CD14-positive monocyte (primary cell): ENCODE results near the gene RSKR. TPM values are rescaled to one million over a fixed set of nuclear protein-coding genes. Genes with fewer than 3 reads are reported as not detected.

ENCODE experiments used
- DNase-seq, 3 donors: peaks; one replicate each; pipeline ENCODE4 v3.0.0-alpha.2; 2011 to 2022
- H2AFZ ChIP-seq: 2 replicates; pipeline ENCODE4 v1.6.0; 2012; ENCODE audit warnings: mild to moderate bottlenecking, low read depth, low read length, inconsistent platforms; ENCODE audit not compliant: insufficient read depth, poor library complexity, severe bottlenecking
- H3K27ac ChIP-seq, 2 donors: 1 replicate in 1 of 2; 2 replicates in 1 of 2; pipeline ENCODE4 v1.5.1; 2012 to 2013; ENCODE audit warnings: low read length in 2 of 2, control low read depth in 1 of 2, inconsistent platforms in 1 of 2, low read depth in 1 of 2, mild to moderate bottlenecking in 1 of 2
- H3K27me3 ChIP-seq, 2 donors: one replicate each; pipeline versions ENCODE4 v1.6.0 to v1.6.1; 2011 to 2013; ENCODE audit warnings: low read length in 2 of 2; ENCODE audit not compliant: control insufficient read depth in 2 of 2, insufficient read depth in 2 of 2
- H3K36me3 ChIP-seq, 2 donors: replicated peaks in 1 of 2; 1 replicate in 1 of 2; 2 replicates in 1 of 2; pipeline versions ENCODE4 v1.5.1 to v1.6.1; 2012 to 2013; ENCODE audit warnings: low read length in 2 of 2, control low read depth in 1 of 2, inconsistent platforms in 1 of 2, mild to moderate bottlenecking in 1 of 2; ENCODE audit not compliant: insufficient read depth in 2 of 2, control insufficient read depth in 1 of 2
- H3K4me1 ChIP-seq, 2 donors: 1 replicate in 1 of 2; 2 replicates in 1 of 2; pipeline versions ENCODE4 v1.5.1 to v1.6.1; 2012 to 2013; ENCODE audit warnings: low read length in 2 of 2, control low read depth in 1 of 2, inconsistent platforms in 1 of 2, mild to moderate bottlenecking in 1 of 2, moderate library complexity in 1 of 2; ENCODE audit not compliant: insufficient read depth in 2 of 2, control insufficient read depth in 1 of 2
- H3K4me2 ChIP-seq: replicated peaks from 2 replicates; pipeline ENCODE3; 2012; ENCODE audit warnings: low read length, moderate library complexity, mild to moderate bottlenecking; ENCODE audit not compliant: poor library complexity, severe bottlenecking; ENCODE audit errors: extremely low read depth
- H3K4me3 ChIP-seq, 3 experiments: fragments of 200-600 bp in 1 of 3; sonication (generic) in 1 of 3; replicated peaks in 1 of 3; 1 replicate in 2 of 3; 2 replicates in 1 of 3; pipeline ENCODE4 v1.5.1; 2011 to 2013; ENCODE audit warnings: low read length in 3 of 3, mild to moderate bottlenecking in 3 of 3, control low read depth in 2 of 3, low read depth in 2 of 3, inconsistent platforms in 1 of 3, moderate library complexity in 1 of 3
- H3K79me2 ChIP-seq: 2 replicates; pipeline ENCODE4 v1.6.0; 2012; ENCODE audit warnings: mild to moderate bottlenecking, control low read depth, inconsistent platforms, low read length, moderate library complexity; ENCODE audit not compliant: insufficient read depth
- H3K9ac ChIP-seq: 2 replicates; pipeline ENCODE4 v1.6.0; 2017; ENCODE audit warnings: low read length, mild to moderate bottlenecking; ENCODE audit not compliant: insufficient read depth, poor library complexity, severe bottlenecking
- H3K9me3 ChIP-seq, 2 donors: replicated peaks in 1 of 2; 1 replicate in 1 of 2; 2 replicates in 1 of 2; pipeline versions ENCODE4 v1.5.1 to v1.6.1; 2012 to 2013; ENCODE audit warnings: low read length in 2 of 2, control low read depth in 1 of 2; ENCODE audit not compliant: control insufficient read depth in 1 of 2, insufficient read depth in 1 of 2
- H4K20me1 ChIP-seq: 2 replicates; pipeline ENCODE4 v1.6.0; 2012; ENCODE audit warnings: mild to moderate bottlenecking, low read length, control low read depth, moderate library complexity; ENCODE audit not compliant: insufficient read depth
- H3K27ac Mint-ChIP-seq, 7 donors: one replicate each; pipeline ENCODE4 v1.8.0; 2020; ENCODE audit warnings: mild to moderate bottlenecking in 7 of 7, mixed read lengths in 7 of 7, moderate library complexity in 6 of 7, inconsistent platforms in 2 of 7
- H3K27me3 Mint-ChIP-seq, 3 donors: one replicate each; pipeline ENCODE4 v1.8.0; 2021 to 2022; ENCODE audit warnings: low read depth in 3 of 3, mild to moderate bottlenecking in 3 of 3, mixed read lengths in 3 of 3, moderate library complexity in 3 of 3, inconsistent platforms in 1 of 3
- H3K36me3 Mint-ChIP-seq, 2 donors: one replicate each; pipeline ENCODE4 v1.8.0; 2020; ENCODE audit warnings: mixed read lengths in 2 of 2, inconsistent platforms in 1 of 2, mild to moderate bottlenecking in 1 of 2
- H3K4me1 Mint-ChIP-seq: one replicate; pipeline ENCODE4 v1.8.0; 2020; ENCODE audit warnings: mild to moderate bottlenecking, mixed read lengths
- H3K4me3 Mint-ChIP-seq, 2 donors: one replicate each; pipeline ENCODE4 v1.8.0; 2020; ENCODE audit warnings: mild to moderate bottlenecking in 2 of 2, mixed read lengths in 2 of 2, moderate library complexity in 1 of 2
- H3K9me3 Mint-ChIP-seq, 7 donors: one replicate each; pipeline ENCODE4 v1.8.0; 2020 to 2022; ENCODE audit warnings: mixed read lengths in 7 of 7, mild to moderate bottlenecking in 6 of 7, moderate library complexity in 6 of 7, inconsistent platforms in 2 of 7
- WGBS: methylation state at CpG from one replicate; pipeline ENCODE4 v1.1.5; 2013; ENCODE audit warnings: missing lambda C conversion rate; ENCODE audit not compliant: insufficient coverage; 5-methylcytosine and 5-hydroxymethylcytosine counted together
- intact Hi-C, 2 donors: fragments of 100-400 bp; cut with micrococcal nuclease; formaldehyde crosslinking; loops; one replicate each; pipeline versions ENCODE4 v1.15.0 to v1.15.1; 2023
- polyA plus RNA-seq, 3 donors: library from polyadenylated mRNA; depleted of rRNA in 1 of 3; unstranded in 2 of 3; stranded (reverse) in 1 of 3; fragments of 300-500 nt in 2 of 3; fragments of >200 nt in 1 of 3; fragmentation: Illumina TruSeq in 2 of 3; gene quantifications; 1 replicate in 2 of 3; 2 replicates in 1 of 3; pipeline ENCODE4 v1.2.3, GENCODE V29; 2012 to 2021
- TF ChIP-seq, protein P1 (sequence below): fragments of 200-600 bp; IDR thresholded peaks from one replicate; pipeline ENCODE4 v1.8.0; 2022; ENCODE audit warnings: antibody characterized with exemption, mild to moderate bottlenecking

Gene RSKR
- polyA plus RNA-seq, 3 donors = 33.2 TPM; not detected in 2

DNA sequence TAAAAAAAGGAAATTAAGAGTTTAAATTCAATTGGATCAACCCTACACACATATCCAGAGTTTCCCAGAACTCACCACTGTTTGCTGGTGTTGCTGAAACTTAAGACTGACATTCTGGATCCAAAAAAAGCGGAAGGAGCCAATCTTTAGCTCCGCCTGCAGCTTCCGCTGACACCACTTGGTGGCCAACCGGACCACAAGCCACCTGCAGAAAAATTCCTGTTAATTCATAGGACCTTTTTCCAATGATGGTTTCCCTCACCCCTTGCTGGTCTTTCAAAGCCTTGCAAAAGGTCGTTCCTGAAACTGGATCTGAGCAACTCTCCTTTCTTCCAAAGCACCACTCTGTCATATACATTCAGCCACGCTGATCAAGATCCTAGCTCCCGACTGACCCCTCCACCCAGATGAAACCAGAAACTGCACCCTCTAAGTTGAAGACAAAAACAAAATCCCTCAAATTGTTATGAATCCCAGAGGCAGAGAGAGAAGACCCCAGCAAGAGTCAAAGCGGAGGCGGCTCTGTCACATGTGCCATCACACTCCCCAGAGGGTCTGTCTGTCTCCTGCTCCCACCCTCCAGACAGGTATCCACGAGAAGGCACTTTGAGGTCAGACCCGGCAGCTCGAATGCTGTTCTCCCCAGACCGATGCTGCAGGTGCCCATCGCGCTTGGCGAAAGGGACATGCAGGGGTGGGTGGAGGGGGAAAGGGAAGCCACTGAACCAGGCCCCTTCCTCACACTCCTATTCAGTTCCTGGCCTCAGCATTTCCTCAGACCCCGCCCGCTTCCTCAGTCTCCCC is 30.2 kb upstream of the RSKR start:
- WGBS = 0% methylated on average over 11 of the region's 18 CpGs
- H3K36me3 ChIP-seq = peaks cover 46 to 56% of the 10 kb centered on the region in 2 donors
- H3K4me1 Mint-ChIP-seq = peaks cover 31% of the 10 kb centered on the region

DNA sequence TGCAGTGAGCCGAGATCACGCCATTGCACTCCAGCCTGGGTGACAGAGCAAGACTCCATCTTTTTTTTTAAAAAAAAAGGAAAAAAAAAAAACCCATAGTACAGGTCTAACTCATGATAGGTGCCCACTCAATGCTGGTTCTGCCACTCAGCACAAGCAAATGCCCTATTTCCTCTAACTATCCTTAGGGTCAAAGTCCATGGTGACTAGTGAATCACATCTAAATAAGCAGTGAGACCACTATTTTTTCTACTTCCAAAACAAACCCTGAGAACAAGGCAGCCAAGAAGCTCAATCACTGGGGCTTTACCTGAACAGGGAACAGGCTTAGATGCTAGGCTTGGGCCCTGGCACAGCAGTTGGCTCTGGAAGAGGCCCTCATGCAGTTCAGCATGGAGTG is 27.6 kb upstream of the RSKR start:
- intact Hi-C loops = loop anchor here in 1 of 2 donors (10.0 kb wide), 1 partner anchor 73 kb away; the partner anchor contains the start of genes PROCA1, RAB34 and RPL23A
- WGBS = no CpG with 5 or more reads among the region's 2 CpGs
- H3K27ac ChIP-seq = peak overlapping the region in 1 of 2 donors; percentile 29
- peaks cover 0 to 2% (median 0%) of the 10 kb centered on the region in 7 donors for H3K9me3 Mint-ChIP-seq
- no peak overlapping the region for H3K4me3 Mint-ChIP-seq
- H3K4me1 ChIP-seq = peaks cover 22 to 31% of the 10 kb centered on the region in 2 donors
- H3K4me1 Mint-ChIP-seq = peaks cover 29% of the 10 kb centered on the region
- peak overlapping the region in 1 of 7 donors; percentile 56 for H3K27ac Mint-ChIP-seq
- H3K36me3 ChIP-seq = peaks cover 62 to 70% of the 10 kb centered on the region in 2 donors
- no peak overlapping the region for H3K9ac ChIP-seq
- TF ChIP-seq, protein P1, sequence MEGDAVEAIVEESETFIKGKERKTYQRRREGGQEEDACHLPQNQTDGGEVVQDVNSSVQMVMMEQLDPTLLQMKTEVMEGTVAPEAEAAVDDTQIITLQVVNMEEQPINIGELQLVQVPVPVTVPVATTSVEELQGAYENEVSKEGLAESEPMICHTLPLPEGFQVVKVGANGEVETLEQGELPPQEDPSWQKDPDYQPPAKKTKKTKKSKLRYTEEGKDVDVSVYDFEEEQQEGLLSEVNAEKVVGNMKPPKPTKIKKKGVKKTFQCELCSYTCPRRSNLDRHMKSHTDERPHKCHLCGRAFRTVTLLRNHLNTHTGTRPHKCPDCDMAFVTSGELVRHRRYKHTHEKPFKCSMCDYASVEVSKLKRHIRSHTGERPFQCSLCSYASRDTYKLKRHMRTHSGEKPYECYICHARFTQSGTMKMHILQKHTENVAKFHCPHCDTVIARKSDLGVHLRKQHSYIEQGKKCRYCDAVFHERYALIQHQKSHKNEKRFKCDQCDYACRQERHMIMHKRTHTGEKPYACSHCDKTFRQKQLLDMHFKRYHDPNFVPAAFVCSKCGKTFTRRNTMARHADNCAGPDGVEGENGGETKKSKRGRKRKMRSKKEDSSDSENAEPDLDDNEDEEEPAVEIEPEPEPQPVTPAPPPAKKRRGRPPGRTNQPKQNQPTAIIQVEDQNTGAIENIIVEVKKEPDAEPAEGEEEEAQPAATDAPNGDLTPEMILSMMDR = no peak
- H3K79me2 ChIP-seq = peaks cover 77% of the 10 kb centered on the region
- no peak for DNase-seq
- no peak overlapping the region for H3K4me2 ChIP-seq
- H3K9me3 ChIP-seq = no peaks in the 10 kb centered on the region
- no peaks in the 10 kb centered on the region for H3K27me3 ChIP-seq
- peaks cover 63 to 69% of the 10 kb centered on the region in 2 donors for H3K36me3 Mint-ChIP-seq
- H3K4me3 ChIP-seq = no peak overlapping the region
- H4K20me1 ChIP-seq = peaks cover 65% of the 10 kb centered on the region
- H3K27me3 Mint-ChIP-seq = peaks cover 0 to 4% (median 0%) of the 10 kb centered on the region in 3 donors
- H2AFZ ChIP-seq = no peak overlapping the region

More for the DNA sequence above, 30.2 kb upstream of the RSKR start:
- peak; percentile 56 to 79 (median 72) for DNase-seq
- Mint-ChIP-seq H3K27ac (peak overlapping the region; percentile 91 to 98 (median 92)), H3K36me3 (peaks cover 48 to 61% of the 10 kb centered on the region in 2 donors), H3K27me3 (peaks cover 0 to 4% (median 0%) of the 10 kb centered on the region in 3 donors), H3K9me3 (peaks cover 0 to 2% (median 0%) of the 10 kb centered on the region in 7 donors), H3K4me3 (peak overlapping the region; percentile 80 to 97)
- Histone ChIP-seq H3K79me2 (peaks cover 53% of the 10 kb centered on the region), H2AFZ (peak overlapping the region; percentile 88), H3K4me2 (peak overlapping the region; percentile 99), H4K20me1 (peaks cover 42% of the 10 kb centered on the region), H3K27ac (peak overlapping the region; percentile 74 to 96), H3K4me3 (peak overlapping the region; percentile 63 to 97 (median 89)), H3K9me3 (no peaks in the 10 kb centered on the region), H3K4me1 (peaks cover 26 to 34% of the 10 kb centered on the region in 2 donors), H3K9ac (peak overlapping the region; percentile 89), H3K27me3 (no peaks in the 10 kb centered on the region)
- intact Hi-C loops = loop anchor here (2.0 to 10.0 kb wide), 2 partner anchors 19 to 71 kb away; partner anchors contain the start of genes PROCA1 (in 1 of the 2), RAB34 (in 1 of the 2), RPL23A (in 1 of the 2) and SUPT6H (in 1 of the 2)
- TF ChIP-seq, protein P1 = peak; percentile 77
